HepG2 (cell line): Measurements from ENCODE around the gene RFXANK. TPM values are rescaled to one million over a fixed set of nuclear protein-coding genes. Genes with fewer than 3 reads are reported as not detected.

Source experiments
- CENPBD1 ChIP-seq: sonication (generic); formaldehyde crosslinking; IDR thresholded peaks from 2 replicates; pipeline ENCODE4 v1.8.0; 2022; ENCODE audit warnings: missing genetic modification reagents, low read depth, mild to moderate bottlenecking, borderline replicate concordance
- DPF2 ChIP-seq: sonication (generic); formaldehyde crosslinking; IDR thresholded peaks from 2 replicates; pipeline ENCODE4 v1.4.0; 2020; ENCODE audit warnings: mild to moderate bottlenecking, low read depth, missing genetic modification reagents, borderline replicate concordance
- FOXP4 ChIP-seq: sonication (generic); formaldehyde crosslinking; IDR thresholded peaks from 2 replicates; pipeline ENCODE4 v1.4.0; 2020; ENCODE audit warnings: missing genetic modification reagents
- HCFC1 ChIP-seq: fragments of 150-350 bp; IDR thresholded peaks from 2 replicates; pipeline ENCODE4 v1.6.1; 2014; ENCODE audit warnings: low read depth, low read length
- HMGA1 ChIP-seq: sonication (generic); formaldehyde crosslinking; conservative IDR thresholded peaks from 2 replicates; pipeline ENCODE4 v1.4.0; 2020; ENCODE audit warnings: missing genetic modification reagents
- HMGXB3 ChIP-seq: sonication (generic); formaldehyde crosslinking; IDR thresholded peaks from 2 replicates; pipeline ENCODE4 v1.4.0; 2020; ENCODE audit warnings: missing genetic modification reagents, borderline replicate concordance
- KLF6 ChIP-seq: IDR thresholded peaks from 2 replicates; pipeline ENCODE4 v1.8.0; 2016; ENCODE audit warnings: missing biosample characterization, missing genetic modification reagents
- MYPOP ChIP-seq: sonication (generic); formaldehyde crosslinking; IDR thresholded peaks from 2 replicates; pipeline ENCODE4 v1.8.1; 2023; ENCODE audit warnings: mild to moderate bottlenecking, moderate library complexity, missing genetic modification reagents
- PHF5A ChIP-seq: IDR thresholded peaks from one replicate; pipeline ENCODE4 v1.6.1; 2018; ENCODE audit warnings: low read depth, missing genetic modification reagents; ENCODE audit not compliant: unreplicated experiment
- POLR2AphosphoS2 ChIP-seq: IDR thresholded peaks from 2 replicates; pipeline ENCODE4 v1.6.1; 2011; ENCODE audit warnings: low read depth, low read length, improper control_type of control experiment
- PPARG ChIP-seq: conservative IDR thresholded peaks from 2 replicates; pipeline ENCODE4 v1.6.1; 2016; ENCODE audit warnings: missing biosample characterization, missing genetic modification reagents
- RFX1 ChIP-seq: fragments of 450-650 bp; IDR thresholded peaks from 2 replicates; pipeline ENCODE4 v1.6.1; 2017
- THRA ChIP-seq: sonication (generic); formaldehyde crosslinking; IDR thresholded peaks from 2 replicates; pipeline ENCODE4 v1.4.0; 2020; ENCODE audit warnings: missing genetic modification reagents, borderline replicate concordance
- ZBTB42 ChIP-seq: sonication (generic); formaldehyde crosslinking; IDR thresholded peaks from 2 replicates; pipeline ENCODE4 v1.5.0; 2020; ENCODE audit warnings: mild to moderate bottlenecking, missing genetic modification reagents
- ZFP90 ChIP-seq: sonication (generic); formaldehyde crosslinking; IDR thresholded peaks from 2 replicates; pipeline ENCODE4 v1.8.0; 2022; ENCODE audit warnings: missing genetic modification reagents, mild to moderate bottlenecking, inconsistent platforms, borderline replicate concordance
- ZFY ChIP-seq: sonication (generic); formaldehyde crosslinking; IDR thresholded peaks from 2 replicates; pipeline ENCODE4 v1.4.0; 2020; ENCODE audit warnings: missing genetic modification reagents
- ZMAT3 ChIP-seq: sonication (generic); formaldehyde crosslinking; conservative IDR thresholded peaks from 2 replicates; pipeline ENCODE4 v1.7.0; 2021; ENCODE audit warnings: missing genetic modification reagents
- ZNF138 ChIP-seq: sonication (generic); formaldehyde crosslinking; IDR thresholded peaks from 2 replicates; pipeline ENCODE4 v1.5.0; 2020; ENCODE audit warnings: mild to moderate bottlenecking, low read depth, missing genetic modification reagents
- ZNF205 ChIP-seq: IDR thresholded peaks from 2 replicates; pipeline ENCODE4 v1.6.1; 2018; ENCODE audit warnings: missing biosample characterization, missing genetic modification reagents
- ZNF567 ChIP-seq: sonication (generic); formaldehyde crosslinking; IDR thresholded peaks from 2 replicates; pipeline ENCODE4 v1.8.1; 2023; ENCODE audit warnings: mild to moderate bottlenecking, missing genetic modification reagents, borderline replicate concordance
- ZNF598 ChIP-seq: sonication (generic); formaldehyde crosslinking; IDR thresholded peaks from 2 replicates; pipeline ENCODE4 v1.5.1; 2020; ENCODE audit warnings: mild to moderate bottlenecking, missing genetic modification reagents, borderline replicate concordance
- polyA plus RNA-seq, 8 experiments: library from polyadenylated mRNA; depleted of rRNA in 3 of 8; stranded (reverse) in 7 of 8; unstranded in 1 of 8; fragments of >200 nt; fragmentation: Illumina TruSeq in 4 of 8; extraction: Trizol in 4 of 8; gene quantifications; 2 replicates each; pipeline versions ENCODE4 v1.2.1 to v1.2.3, GENCODE V29; 2011 to 2016; ENCODE audit warnings: low read depth in 4 of 8, missing spikeins in 1 of 8, mixed read lengths in 1 of 8; ENCODE audit not compliant: insufficient read depth in 1 of 8
- total RNA-seq, 5 experiments: library from RNA; depleted of rRNA; stranded (reverse); fragments of >200 nt; fragmentation: Illumina TruSeq; extraction: Trizol; gene quantifications; 2 replicates each; pipeline ENCODE4 v1.2.3, GENCODE V29; 2016; ENCODE audit warnings: low read depth in 1 of 5

Gene RFXANK
- total and polyA plus RNA-seq, 2 of the 13 experiments (the other 11 are each of a cell fraction or from before 2014, with no cell fraction given) = 49.9 to 80.7 TPM

GRCh38 chr19:19192078-19192882, at the start of gene RFXANK, which contains the start of gene BORCS8 (continued):
- TF ChIP-seq HCFC1 (peak; percentile 77), PPARG (CRISPR knock-in tag) (no peak; the same call in 1 of the 2 replicates), ZNF567 (no peak), PHF5A (peak; percentile 41), THRA (no peak), ZNF138 (CRISPR knock-in tag) (no peak), KLF6 (CRISPR knock-in tag) (no peak), ZFY (peak; percentile 73), ZBTB42 (no peak), HMGXB3 (CRISPR knock-in tag) (peak; percentile 72; the same call in 1 of the 2 replicates), ZNF598 (CRISPR knock-in tag) (peak; percentile 70; the same call in 1 of the 2 replicates), FOXP4 (CRISPR knock-in tag) (no peak), RFX1 (no peak), MYPOP (CRISPR knock-in tag) (0 out of 2 replicates have a peak, but pooled peaks have one; percentile 40), DPF2 (CRISPR knock-in tag) (no peak), POLR2AphosphoS2 (no peak), ZMAT3 (CRISPR knock-in tag) (no peak), HMGA1 (CRISPR knock-in tag) (no peak), ZNF205 (CRISPR knock-in tag) (peak; percentile 82), CENPBD1 (CRISPR knock-in tag) (no peak), ZFP90 (no peak)
